Measurements from ENCODE around the gene GLIS2.

GRCh38 chr16:4318967-4319366, 3.1 kb downstream of the GLIS2 start:
- TF ChIP-seq ZFP3 (tag by site-specific recombination; IDR thresholded peaks at IDR 0.05; ENCODE audit: low read depth): no peak
- TF ChIP-seq ZBTB11 (tag by site-specific recombination; conservative IDR thresholded peaks at IDR 0.05; ENCODE audit: low read depth): no peak
- TF ChIP-seq, protein P1, sequence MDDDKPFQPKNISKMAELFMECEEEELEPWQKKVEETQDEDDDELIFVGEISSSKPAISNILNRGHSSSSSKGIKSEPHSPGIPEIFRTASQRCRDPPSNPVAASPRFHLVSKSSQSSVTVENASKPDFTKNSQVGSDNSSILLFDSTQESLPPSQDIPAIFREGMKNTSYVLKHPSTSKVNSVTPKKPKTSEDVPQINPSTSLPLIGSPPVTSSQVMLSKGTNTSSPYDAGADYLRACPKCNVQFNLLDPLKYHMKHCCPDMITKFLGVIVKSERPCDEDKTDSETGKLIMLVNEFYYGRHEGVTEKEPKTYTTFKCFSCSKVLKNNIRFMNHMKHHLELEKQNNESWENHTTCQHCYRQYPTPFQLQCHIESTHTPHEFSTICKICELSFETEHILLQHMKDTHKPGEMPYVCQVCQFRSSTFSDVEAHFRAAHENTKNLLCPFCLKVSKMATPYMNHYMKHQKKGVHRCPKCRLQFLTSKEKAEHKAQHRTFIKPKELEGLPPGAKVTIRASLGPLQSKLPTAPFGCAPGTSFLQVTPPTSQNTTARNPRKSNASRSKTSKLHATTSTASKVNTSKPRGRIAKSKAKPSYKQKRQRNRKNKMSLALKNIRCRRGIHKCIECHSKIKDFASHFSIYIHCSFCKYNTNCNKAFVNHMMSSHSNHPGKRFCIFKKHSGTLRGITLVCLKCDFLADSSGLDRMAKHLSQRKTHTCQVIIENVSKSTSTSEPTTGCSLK (tag by site-specific recombination; IDR thresholded peaks at IDR 0.05): no peak
- no peak for TF ChIP-seq PBX3 (CRISPR knock-in tag; IDR thresholded peaks at IDR 0.05)
- TF ChIP-seq ZNF677 (tag by site-specific recombination; IDR thresholded peaks at IDR 0.05): no peak
- TF ChIP-seq, protein P2, sequence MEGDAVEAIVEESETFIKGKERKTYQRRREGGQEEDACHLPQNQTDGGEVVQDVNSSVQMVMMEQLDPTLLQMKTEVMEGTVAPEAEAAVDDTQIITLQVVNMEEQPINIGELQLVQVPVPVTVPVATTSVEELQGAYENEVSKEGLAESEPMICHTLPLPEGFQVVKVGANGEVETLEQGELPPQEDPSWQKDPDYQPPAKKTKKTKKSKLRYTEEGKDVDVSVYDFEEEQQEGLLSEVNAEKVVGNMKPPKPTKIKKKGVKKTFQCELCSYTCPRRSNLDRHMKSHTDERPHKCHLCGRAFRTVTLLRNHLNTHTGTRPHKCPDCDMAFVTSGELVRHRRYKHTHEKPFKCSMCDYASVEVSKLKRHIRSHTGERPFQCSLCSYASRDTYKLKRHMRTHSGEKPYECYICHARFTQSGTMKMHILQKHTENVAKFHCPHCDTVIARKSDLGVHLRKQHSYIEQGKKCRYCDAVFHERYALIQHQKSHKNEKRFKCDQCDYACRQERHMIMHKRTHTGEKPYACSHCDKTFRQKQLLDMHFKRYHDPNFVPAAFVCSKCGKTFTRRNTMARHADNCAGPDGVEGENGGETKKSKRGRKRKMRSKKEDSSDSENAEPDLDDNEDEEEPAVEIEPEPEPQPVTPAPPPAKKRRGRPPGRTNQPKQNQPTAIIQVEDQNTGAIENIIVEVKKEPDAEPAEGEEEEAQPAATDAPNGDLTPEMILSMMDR (tag by site-specific recombination; IDR thresholded peaks at IDR 0.05): no peak
- TF ChIP-seq SP7 (tag by site-specific recombination; IDR thresholded peaks at IDR 0.05): no peak
- TF ChIP-seq ZBTB7A (tag by site-specific recombination; IDR thresholded peaks at IDR 0.05; ENCODE audit: low read depth): no peak
- TF ChIP-seq ZNF211 (tag by site-specific recombination; IDR thresholded peaks at IDR 0.05; ENCODE audit: low read depth): no peak
- TF ChIP-seq ZIC2 (tag by site-specific recombination; IDR thresholded peaks at IDR 0.05): no peak
- no peak for TF ChIP-seq ZNF624 (tag by site-specific recombination; IDR thresholded peaks at IDR 0.05)
- TF ChIP-seq SP2 (tag by site-specific recombination; IDR thresholded peaks at IDR 0.05): no peak
- no peak for TF ChIP-seq ZNF114 (tag by site-specific recombination; IDR thresholded peaks at IDR 0.05)
